Activated gamma-delta T cell (primary cell): Measurements from ENCODE around the gene SLC1A1.
"Not testable (repeated sequence)": the region's sequence is repeated elsewhere in the genome, so short reads cannot be mapped to it uniquely, and the experiment has no call there.

Source experiments
- DNase-seq: peaks from one replicate; lab custom pipeline; 2025; lab: John Stamatoyannopoulos, UW

SLC1A1 gene

DNA sequence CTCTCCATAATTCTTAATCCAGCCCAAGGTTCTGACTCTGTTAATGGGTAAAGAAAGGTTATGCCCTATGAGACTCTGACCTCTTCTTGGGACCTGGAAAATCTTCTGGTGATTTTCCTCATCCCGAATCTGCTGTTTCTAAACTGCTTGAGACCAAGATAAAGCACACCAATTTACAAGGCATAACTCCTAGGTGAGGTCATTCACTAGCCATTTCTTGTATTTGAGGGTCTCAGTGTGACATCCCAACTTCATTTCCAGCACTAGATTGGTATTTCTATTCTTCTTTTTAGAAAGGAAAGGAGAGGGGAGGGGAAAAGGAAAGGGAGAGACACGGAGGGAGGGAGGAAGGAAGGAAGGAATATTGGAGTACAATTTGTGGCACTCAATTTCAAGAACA lies 51.6 kb downstream of the SLC1A1 start:
- no peak for DNase-seq

DNA sequence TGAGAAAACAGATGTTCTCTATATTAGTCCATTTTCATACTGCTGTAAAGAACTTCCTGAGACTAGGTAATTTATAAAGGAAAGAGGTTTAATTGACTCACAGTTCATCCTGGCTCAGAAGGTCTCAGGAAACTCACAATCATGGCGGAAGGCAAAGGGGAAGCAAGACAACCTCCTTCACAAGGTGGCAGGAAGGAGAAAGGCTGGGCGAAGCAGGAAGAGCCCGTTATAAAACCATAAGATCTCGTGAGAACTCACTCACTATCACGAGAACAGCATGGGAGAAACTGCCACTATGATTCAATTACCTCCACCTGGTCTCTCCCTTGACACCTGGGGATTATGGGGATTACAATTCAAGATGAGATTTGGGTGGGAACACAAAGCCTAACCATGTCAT lies 54.4 kb downstream of the SLC1A1 start:
- DNase-seq: not testable (repeated sequence)

DNA sequence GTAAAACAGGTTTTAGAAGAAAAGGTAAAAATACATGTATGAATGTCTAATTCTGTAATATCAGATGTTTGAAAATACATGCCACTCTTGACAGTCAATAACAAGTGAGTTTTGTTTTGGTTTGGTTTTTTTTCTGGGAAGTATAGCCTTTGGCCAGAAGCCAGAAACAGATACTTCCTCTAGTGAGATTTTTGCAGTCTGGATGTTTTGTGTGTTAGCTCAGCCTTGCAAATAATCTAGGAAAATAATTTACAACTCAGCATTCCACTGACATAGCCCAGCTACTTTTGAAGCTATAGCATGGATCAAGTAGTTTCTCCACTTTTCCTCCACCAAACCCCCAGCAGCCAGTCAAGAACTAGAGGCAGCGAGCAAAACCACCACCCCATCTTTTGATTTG lies 56.7 kb downstream of the SLC1A1 start:
- DNase-seq: no peak

DNA sequence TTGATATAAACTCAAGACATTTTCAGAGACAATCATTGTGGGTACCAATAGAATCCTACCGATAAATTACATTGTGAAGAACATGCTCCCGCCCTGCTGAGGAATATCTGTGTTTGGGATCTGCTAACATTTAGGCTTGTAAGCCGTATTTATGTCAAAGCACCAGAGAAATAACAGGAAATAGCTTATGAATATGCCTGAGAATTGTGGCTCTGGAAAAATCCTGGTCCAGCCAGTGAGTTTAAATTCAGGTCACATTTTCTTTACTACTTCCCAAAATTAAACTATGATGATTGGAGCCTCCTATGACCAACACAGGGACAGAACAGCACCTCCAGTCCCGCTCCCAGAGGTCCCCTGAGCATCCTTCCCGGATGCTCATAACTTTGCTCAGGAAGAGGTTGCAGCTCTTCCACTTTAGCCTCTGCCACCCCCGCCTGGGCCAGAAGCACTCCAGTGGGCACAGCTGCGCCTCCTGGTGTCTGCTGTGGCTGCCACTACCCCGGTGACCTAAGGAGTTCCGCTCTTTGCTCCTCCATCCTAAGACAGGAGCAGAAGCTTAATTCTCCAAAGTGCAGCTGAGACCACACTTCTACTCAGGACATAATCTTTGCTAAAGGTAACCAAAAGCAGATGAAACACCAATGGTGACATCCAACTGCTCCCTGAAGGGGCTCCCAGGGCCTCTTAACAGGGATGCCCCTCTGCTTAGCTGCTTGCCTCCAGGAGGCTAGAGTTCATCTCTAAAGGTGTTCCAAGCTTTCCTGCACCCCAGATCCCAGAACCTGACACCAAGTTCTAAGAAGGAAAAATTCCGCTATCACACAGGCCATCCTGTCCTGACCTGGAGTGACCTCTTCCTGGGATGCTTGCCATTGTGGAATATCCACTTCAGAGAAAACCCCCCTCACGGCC lies 58.8 kb downstream of the SLC1A1 start:
- no peak for DNase-seq

DNA sequence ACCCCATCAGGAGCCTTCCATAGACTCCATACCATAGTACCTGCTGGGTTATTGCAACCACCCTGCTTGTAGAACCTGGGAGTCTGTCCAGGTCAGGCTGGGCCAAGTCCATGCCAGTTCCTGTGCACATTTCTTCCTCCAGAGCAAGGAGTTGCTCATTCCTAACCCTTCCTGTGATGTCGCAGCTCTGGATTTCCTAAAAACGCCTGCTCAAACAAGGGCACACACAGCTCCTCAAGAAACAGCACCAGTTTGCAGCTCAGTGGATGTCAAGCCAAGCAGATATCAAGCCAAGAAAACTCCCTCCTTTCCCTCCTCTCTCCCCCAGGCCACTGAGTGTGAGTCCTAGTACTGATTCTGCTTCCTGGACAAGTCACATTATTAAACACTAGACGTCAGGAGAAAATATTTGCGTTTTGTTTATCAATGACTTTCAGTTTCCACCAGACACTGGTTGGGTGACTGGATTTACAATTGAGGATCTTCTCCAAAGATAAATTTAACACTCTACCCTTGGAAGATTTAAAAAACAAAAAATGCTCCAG lies 59.6 kb downstream of the SLC1A1 start:
- no peak for DNase-seq

DNA sequence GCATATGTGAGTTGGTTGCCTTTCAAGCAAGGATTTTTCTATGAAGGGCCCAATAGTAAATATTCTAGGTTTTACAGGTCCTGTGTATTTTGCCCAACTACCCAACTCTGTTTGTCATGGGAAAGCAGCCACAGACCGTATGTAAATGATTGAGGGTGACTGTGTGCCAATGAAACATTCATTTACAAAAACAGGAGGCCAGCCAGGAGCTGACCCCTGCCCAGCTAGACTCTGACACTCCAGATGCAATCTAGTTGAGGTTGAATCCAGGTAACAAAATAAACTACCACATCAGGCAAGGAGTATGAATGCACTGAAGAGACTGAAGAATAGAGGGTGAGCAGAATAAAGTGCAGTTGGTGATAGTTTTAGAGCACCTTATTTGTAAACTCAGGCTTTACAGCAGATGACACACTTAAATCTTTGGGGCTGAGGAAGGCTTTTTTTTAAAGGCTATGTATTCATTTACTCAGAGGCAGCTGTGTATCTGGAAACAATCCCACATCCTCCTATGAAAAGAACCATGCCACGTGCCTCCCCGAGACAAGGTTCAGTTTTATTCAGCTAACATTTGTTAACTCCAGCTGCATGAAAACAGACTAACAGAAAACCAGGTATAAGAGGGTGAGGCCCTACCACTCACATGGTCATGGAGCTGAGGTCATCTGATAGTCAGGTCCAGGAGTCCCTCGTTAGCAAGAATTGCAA lies 60.7 kb downstream of the SLC1A1 start:
- no peak for DNase-seq

DNA sequence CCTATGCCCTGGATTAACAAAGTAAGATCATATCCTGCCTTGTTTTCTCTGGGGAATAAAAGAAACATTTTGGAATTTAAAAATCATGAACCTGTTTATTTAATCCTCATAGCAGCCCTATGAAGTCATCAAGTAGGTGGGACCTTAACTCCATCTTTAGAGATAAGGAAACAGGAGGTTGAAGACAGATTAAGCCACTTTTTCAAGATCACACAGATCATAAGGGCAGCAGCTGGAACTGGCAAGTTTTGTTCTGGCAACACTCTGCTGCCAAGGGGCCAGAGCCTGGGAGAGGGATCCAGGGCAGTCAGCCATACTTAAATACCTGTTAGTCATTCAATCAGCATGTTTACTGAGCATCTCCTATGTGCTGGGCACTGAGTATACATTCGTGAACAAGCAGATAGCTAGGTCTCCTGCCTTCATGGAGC lies 63.7 kb downstream of the SLC1A1 start:
- DNase-seq: no peak

DNA sequence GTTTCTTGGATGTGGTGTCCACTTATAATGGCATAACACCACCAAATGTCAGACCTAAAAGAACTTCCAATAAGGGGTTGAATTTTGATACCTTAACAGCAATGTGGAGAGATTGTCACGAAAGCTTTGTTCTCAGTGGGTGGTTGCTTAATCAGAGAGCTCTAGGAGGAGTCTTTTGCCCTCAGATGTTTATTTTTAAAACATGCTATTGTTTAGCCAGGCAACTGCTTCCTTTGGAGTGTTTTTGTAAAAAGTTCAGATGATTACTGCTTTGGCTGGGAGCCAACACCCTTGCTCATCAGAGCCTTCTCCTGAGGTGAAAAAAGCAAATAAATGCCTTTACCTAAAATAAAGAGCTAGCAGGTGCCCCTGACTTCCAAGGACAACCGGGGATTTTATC lies 65.0 kb downstream of the SLC1A1 start:
- no peak for DNase-seq

DNA sequence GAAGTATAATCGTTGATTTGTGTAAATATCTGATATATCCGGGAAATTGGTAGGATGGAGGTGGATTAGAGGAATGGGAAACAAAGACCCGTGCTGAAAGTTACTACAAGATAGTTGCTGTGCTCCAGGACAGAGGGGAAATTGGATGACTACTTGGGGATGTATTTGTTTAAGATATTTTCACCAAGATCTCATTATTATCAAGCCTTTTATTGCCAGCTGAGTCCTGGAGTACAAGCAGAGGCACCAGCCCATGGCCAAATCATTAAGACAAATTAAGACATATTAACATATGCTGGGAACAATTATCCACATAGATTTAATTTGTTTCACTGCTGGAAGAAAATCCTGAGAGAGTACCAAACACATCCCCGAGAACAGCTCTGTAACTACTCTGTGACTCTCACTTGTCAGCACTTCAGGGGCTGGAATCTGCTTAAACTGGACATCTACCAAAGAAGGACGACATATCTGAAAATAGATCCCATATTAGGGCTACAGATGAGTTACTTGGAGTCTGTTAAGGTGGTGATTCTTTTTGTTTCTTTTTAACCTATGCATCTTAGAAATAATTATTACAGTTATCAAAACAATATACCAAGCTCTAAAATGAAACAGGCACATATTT lies 68.2 kb downstream of the SLC1A1 start:
- DNase-seq: no peak

DNA sequence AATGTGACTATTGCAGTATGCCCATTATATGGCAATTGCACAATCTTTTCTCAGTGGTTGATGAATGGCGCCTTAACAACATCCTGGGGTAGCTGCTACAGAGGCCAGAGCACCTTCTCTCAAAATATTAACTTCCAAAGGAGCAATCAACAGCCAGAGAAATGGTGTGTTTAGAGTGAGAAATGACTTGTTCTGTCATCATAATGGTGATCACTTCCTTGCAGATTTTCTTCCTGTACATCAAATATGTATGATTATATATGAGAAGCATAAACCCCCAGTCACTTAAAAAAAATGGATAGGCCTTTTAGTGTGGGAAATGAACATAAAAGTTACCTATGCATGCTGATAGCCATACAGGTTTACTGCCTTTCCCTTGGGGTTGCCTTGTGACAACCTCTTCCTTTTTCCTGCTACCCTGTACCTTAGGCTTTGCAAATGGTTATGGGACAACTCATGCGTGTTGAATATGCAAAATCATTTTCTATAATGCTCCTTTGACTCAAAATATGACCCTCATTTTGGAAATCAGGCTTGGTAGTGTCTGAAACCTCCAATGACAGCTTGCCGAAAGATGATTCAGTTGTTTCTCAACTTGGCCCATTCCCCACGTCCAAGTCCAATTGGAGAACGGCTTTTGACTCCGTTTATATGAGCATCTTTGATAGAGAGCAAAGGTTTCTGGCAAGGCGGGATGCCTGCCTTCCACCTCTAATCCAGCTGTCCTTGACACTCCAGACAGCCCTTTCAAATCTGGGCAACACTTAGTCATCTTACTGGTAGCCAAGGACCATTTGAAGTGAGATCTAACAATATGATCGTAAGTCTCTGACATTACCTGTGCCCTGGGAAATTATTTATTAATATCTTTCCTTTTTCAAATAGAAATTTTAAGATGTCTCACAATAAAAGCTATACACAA lies 69.3 kb downstream of the SLC1A1 start:
- no peak for DNase-seq

DNA sequence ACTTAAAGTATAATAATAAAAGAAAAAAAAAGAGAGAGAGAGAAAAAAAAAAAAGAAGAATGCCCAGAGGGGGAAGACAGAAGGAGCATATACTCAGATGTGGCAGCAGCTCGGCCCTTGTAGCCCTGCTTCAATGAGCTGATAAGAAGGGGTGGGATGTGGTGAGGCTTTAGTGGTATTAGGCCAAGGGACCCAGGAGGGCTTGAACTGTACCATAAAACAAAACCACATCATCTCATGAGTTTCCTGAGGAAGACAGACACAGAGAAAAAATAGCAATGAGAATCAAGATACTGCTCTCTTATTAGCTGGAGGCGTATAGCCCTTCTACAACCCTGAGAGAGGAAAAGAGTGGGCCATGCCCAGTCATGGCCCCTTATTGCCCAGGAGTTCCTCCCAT lies 72.8 kb downstream of the SLC1A1 start:
- no peak for DNase-seq

DNA sequence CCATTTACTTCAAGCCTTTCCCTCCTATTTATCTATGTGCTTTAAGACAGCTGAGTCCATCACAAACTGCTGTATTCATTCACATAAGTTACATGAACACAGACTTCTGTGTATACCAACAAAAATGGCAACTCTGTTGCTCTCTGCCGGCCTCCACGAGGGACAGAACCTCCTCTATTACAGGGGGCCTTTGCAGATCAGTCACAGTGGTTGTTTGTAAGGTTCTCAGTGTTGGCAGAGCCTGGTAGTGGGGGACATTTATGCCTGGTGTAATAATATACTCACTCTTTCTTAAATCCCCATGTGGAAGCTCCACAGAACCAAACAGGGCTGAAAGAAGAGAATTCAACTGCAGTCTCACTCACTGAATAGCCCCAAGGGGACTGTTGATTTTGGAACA lies 76.5 kb downstream of the SLC1A1 start:
- no peak for DNase-seq

DNA sequence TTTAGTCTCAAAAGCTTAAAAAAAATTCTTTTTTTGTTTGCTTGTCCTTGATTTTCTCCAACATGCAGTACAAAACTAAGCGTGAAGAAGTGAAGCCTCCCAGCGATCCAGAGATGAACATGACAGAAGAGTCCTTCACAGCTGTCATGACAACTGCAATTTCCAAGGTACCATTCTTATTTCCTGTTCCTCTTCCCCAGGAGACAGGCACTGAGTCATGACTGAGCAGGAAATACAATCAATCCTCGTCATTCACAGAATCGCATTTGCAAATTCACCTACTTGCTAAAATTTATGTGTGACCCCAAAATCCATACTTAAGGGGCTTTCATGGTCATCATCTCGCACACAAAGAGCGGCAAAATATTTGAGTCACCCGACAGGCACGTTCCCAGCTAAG lies 77.3 kb downstream of the SLC1A1 start:
- DNase-seq: no peak

DNA sequence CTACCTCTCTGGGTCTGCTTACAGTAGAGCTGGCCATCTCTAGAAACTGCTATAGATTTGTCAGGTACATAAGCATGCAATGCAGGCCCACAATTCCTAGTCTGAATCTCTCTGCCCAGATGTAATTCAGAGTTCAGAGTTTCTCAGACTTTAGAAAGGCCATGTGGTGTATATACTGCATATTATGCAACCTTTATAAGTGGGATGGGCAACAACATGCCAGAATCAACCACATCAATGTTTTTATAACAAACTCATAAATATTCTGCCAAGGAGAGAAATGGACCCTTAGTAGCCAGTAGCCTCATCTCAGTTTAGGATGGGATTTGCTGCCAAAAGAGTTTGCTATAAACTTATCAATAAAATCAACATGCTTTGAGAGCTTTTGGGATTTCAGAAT lies 78.8 kb downstream of the SLC1A1 start:
- no peak for DNase-seq

DNA sequence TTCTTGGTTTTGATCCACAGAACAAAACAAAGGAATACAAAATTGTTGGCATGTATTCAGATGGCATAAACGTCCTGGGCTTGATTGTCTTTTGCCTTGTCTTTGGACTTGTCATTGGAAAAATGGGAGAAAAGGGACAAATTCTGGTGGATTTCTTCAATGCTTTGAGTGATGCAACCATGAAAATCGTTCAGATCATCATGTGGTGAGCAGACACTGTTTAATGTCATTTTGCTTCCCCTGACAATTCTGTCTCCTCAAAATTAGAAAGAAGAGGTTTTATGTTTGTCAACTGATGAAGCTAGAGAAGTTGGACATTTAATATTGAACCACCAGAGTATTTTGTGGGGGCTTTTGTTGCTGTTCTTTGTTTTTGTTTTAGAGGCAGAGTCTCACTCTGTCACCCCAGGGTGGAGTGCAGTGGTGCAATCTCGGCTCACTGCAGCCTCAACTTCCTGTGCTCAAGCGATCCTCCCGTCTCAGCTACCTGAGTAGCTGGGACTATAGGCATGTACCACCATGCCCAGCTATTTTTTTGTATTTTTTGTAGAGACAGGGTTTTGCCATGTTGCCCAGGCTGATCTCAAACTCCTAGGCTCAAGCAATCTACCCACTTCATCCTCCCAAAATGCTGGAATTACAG lies 82.0 kb downstream of the SLC1A1 start:
- DNase-seq: no peak

DNA sequence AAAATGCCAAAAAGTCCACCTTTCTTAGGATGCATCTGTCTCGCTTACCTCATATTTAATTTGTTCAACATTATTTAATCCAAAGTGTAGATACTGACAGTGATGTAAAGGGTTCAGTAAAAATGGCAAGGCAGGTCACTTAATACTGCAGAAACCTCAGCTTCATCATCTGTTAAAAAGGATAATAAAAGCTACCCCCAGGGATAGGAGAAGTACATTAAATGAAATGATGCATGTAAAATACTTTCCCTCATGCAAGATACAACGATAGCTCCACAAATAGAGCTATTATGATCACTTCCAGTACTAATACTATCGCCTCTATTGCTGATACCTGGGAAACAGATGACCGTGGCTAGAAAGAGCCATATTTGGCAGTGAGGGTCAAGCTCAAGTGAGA lies 82.9 kb downstream of the SLC1A1 start:
- no peak for DNase-seq

DNA sequence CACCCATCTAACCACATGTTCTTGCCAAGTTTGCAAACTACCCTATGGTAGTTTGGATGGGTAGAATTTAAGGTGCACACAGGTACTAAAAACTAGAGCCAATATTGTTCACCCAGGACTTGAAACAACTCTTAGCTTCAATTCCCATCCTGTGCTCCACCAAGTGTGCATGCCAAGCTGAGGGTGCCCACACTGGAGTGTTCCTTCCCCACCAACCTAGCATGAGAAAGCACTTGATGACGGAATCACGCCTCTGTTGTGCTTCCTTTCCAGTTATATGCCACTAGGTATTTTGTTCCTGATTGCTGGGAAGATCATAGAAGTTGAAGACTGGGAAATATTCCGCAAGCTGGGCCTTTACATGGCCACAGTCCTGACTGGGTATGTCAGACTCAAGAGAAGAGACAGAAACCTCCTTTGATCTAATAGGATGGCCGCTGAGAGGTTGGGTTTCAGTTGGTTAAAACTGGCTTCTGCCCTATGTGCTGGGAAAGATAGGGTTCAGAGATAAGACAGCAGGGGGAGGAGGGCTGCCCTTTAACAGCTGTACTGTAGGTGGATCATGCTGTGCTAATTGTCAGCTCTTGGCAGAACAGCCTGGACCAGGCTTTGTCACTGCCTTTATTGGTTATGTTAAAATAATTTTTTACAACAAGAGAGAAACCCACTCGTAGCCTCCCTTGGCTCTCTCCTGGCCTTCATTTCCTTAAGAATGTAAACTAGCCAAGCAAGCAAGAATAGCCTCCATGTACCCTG lies 83.5 kb downstream of the SLC1A1 start:
- no peak for DNase-seq

DNA sequence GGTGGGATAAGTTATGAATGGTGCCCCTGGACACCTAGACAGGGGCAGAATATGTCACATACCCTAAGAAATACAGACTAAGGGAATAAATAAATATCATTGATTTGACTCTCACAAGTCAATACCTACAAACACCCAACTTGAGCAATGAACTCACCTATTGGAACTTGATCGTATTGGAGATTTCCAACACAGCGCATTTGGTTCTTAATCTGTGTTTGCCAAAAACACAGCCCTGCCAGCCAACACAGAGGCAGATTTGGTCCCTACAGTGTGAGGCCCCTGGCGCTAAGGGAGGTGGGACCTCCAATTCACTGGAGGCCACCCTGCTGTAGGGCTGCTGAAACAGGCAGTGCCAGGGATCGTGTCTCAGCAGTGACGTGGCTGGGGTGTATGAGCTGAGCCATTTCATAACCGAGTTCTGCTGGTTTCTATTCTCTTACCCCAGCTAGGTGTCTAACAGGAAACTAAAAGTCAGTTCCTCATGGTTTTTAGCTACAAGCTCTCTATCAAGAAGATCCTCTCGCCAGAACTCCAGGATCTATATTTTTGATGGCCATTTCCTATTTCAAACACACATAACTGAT lies 84.5 kb downstream of the SLC1A1 start:
- DNase-seq: no peak

DNA sequence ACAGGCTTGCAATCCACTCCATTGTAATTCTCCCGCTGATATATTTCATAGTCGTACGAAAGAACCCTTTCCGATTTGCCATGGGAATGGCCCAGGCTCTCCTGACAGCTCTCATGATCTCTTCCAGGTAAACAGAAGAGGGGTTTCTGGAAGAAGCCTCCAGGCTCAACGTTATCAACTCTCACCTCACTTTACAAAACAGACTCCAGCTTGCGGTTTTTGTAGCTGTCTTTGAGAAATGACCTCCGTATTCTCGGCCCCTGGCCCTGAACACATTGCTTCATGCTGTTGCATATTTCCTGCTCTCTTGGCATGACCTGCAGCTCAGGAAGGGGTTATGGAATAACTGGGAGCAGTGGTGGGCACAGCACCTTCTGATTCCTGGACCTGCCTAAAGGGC lies 85.7 kb downstream of the SLC1A1 start:
- DNase-seq: no peak

DNA sequence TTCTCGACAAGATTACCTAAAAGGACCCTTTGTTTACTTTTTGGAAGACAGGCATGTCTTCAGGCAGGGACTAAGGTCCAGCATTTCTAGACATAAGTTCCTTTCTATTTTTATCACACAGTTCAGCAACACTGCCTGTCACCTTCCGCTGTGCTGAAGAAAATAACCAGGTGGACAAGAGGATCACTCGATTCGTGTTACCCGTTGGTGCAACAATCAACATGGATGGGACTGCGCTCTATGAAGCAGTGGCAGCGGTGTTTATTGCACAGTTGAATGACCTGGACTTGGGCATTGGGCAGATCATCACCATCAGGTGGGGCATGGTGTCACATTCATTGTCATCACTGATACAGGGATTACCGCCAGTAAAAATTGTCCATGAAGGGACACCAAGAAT lies 86.2 kb downstream of the SLC1A1 start:
- no peak for DNase-seq
